K562 (cell line): ENCODE measurements around the gene SLC35G3. TPM values are rescaled to one million over a fixed set of nuclear protein-coding genes. Genes with fewer than 3 reads are reported as not detected.

Experiments
- CEBPG ChIP-seq, 3 experiments: fragments of 200-800 bp in 1 of 3; sonication (Bioruptor generic) in 1 of 3; sonication (generic) in 1 of 3; formaldehyde crosslinking in 1 of 3; IDR thresholded peaks in 2 of 3; conservative IDR thresholded peaks in 1 of 3; 2 replicates each; pipeline versions ENCODE4 v1.6.1 to v1.8.0; 2016 to 2022; ENCODE audit warnings: missing compliant biosample characterization in 2 of 3, missing genetic modification characterization in 2 of 3, mild to moderate bottlenecking in 1 of 3, missing genetic modification reagents in 1 of 3
- COPS2 ChIP-seq: fragments of 450-650 bp; conservative IDR thresholded peaks from 2 replicates; pipeline ENCODE4 v1.6.1; 2016; ENCODE audit warnings: mild to moderate bottlenecking, moderate library complexity
- DDX20 ChIP-seq: fragments of 450-650 bp; IDR thresholded peaks from 2 replicates; pipeline ENCODE4 v1.6.1; 2016; ENCODE audit warnings: missing genetic modification characterization, low read depth, mild to moderate bottlenecking, missing compliant biosample characterization, moderate library complexity
- FOS ChIP-seq: IDR thresholded peaks from 3 replicates; pipeline ENCODE4 v1.6.1; 2011; ENCODE audit not compliant: insufficient read length; ENCODE audit errors: extremely low read depth
- MAFF ChIP-seq: IDR thresholded peaks from 2 replicates; pipeline ENCODE4 v1.6.1; 2012; ENCODE audit warnings: low read length, improper control_type of control experiment
- MYNN ChIP-seq, 2 experiments: sonication (generic); formaldehyde crosslinking in 1 of 2; IDR thresholded peaks; 2 replicates each; pipeline versions ENCODE4 v1.5.0 to v1.6.1; 2016 to 2020; ENCODE audit warnings: antibody characterized with exemption in 1 of 2, missing genetic modification reagents in 1 of 2
- NONO ChIP-seq, 2 experiments: fragments of 200-400 bp in 1 of 2; fragments of 450-650 bp in 1 of 2; formaldehyde crosslinking in 1 of 2; IDR thresholded peaks; 2 replicates each; pipeline ENCODE4 v1.6.1; 2017; ENCODE audit warnings: low read depth in 2 of 2, mild to moderate bottlenecking in 2 of 2, moderate library complexity in 2 of 2, low read length in 1 of 2
- SAFB ChIP-seq: fragments of 200-400 bp; formaldehyde crosslinking; IDR thresholded peaks from 2 replicates; pipeline ENCODE4 v1.6.1; 2017; ENCODE audit warnings: low read depth, low read length, borderline replicate concordance
- SMC3 ChIP-seq: conservative IDR thresholded peaks from 2 replicates; pipeline ENCODE4 v1.6.1; 2011; ENCODE audit warnings: low read depth, low read length, improper control_type of control experiment; ENCODE audit not compliant: insufficient read depth
- ZNF274 ChIP-seq: IDR thresholded peaks from 2 replicates; pipeline ENCODE4 v1.6.1; 2011; ENCODE audit warnings: low read depth, mild to moderate bottlenecking, low read length, moderate library complexity, borderline replicate concordance
- ZNF518B ChIP-seq: fragments of 250-450 bp; sonication (Bioruptor Pico); IDR thresholded peaks from 2 replicates; pipeline ENCODE4 v1.5.0; 2021; ENCODE audit warnings: mild to moderate bottlenecking, moderate library complexity
- polyA plus RNA-seq, 8 experiments: library from polyadenylated mRNA; depleted of rRNA in 4 of 8; stranded (reverse) in 5 of 8; unstranded in 3 of 8; fragments of >200 nt; fragmentation: Nextera tagmentation in 2 of 8; fragmentation: Illumina TruSeq in 1 of 8; extraction: Ambion mirVana in 2 of 8; extraction: Trizol in 1 of 8; gene quantifications; 2 replicates each; pipeline versions ENCODE4 v1.2.1 to v1.2.3, GENCODE V29; 2011 to 2014; ENCODE audit warnings: inconsistent platforms in 1 of 8, missing spikeins in 1 of 8
- total RNA-seq, 7 experiments: library from RNA; depleted of rRNA in 6 of 7; stranded (reverse); fragments of >200 nt in 6 of 7; fragmentation: Illumina TruSeq in 2 of 7; extraction: Trizol in 2 of 7; gene quantifications; 2 replicates each; pipeline versions ENCODE4 v1.2.1 to v1.2.3, GENCODE V29; 2011 to 2021; ENCODE audit warnings: low replicate concordance in 1 of 7

SLC35G3 gene
- total and polyA plus RNA-seq, 9 of the 15 experiments (the other 6 are each of a cell fraction or from before 2014, with no cell fraction given): not detected

GRCh38 chr17:35235289-35235688 lies 41.1 kb upstream of the SLC35G3 start (continued):
- TF ChIP-seq ZNF274 (no peak), MYNN (IDR thresholded peaks at IDR 0.05) (no peak), MYNN (CRISPR knock-in tag; IDR thresholded peaks at IDR 0.05) (no peak), NONO (IDR thresholded peaks at IDR 0.05; ENCODE audit: low read depth in 2 of 2, low read length in 1 of 2) (no peak), CEBPG (CRISPR knock-in tag; IDR thresholded peaks at IDR 0.05) (no peak), CEBPG (tag; conservative IDR thresholded peaks at IDR 0.05 in 1 of 2, IDR thresholded peaks at IDR 0.05 in 1 of 2) (no peak), COPS2 (no peak), FOS (no peak), ZNF518B (CRISPR knock-in tag) (no peak), DDX20 (no peak), SMC3 (no peak), MAFF (no peak), SAFB (no peak)
- TF ChIP-seq, all 486 proteins: peak for 0
